GM18499 (cell line): ENCODE results near the gene RASGRP3.
"Not testable (repeated sequence)": the region's sequence is repeated elsewhere in the genome, so short reads cannot be mapped to it uniquely, and the experiment has no call there.

Experiments
- ATAC-seq: cut with Tn5 transposase; IDR thresholded peaks from one replicate; pipeline ENCODE4 v1.9.1; 2021; ENCODE audit warnings: moderate number of reproducible peaks; ENCODE audit not compliant: insufficient read depth, unreplicated experiment

RASGRP3 gene

DNA sequence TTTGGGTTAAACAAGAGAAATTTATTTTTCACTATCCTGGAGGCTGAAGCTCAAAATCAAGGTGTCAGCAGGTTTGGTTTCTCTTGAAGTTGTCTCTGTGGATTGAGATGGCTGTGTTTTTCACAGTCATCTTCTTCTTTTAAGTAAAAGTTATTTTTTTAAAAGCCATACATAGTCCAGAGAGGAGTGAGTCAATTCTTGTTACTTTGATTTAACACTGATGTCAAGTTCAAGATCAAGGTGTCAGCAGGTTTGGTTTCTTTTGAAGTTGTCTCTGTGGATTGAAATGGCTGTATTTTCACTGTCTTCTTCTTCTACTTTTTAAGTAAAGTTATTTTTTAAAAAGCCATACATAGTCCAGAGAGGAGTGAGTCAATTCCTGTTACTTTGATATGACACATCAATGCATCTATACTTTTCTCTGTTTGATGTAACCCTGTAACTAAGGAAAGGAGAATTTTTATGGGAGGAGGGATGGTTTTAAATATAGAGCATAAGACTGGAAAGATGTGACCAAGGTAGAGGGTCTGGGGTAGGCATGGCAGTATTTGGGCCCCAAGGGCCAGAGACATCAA is 22.5 kb upstream of the RASGRP3 start:
- ATAC-seq, result no peak

- no peak for ATAC-seq
Measured at GRCh38 chr2:33457556-33458247, 18.7 kb upstream of the RASGRP3 start.

DNA sequence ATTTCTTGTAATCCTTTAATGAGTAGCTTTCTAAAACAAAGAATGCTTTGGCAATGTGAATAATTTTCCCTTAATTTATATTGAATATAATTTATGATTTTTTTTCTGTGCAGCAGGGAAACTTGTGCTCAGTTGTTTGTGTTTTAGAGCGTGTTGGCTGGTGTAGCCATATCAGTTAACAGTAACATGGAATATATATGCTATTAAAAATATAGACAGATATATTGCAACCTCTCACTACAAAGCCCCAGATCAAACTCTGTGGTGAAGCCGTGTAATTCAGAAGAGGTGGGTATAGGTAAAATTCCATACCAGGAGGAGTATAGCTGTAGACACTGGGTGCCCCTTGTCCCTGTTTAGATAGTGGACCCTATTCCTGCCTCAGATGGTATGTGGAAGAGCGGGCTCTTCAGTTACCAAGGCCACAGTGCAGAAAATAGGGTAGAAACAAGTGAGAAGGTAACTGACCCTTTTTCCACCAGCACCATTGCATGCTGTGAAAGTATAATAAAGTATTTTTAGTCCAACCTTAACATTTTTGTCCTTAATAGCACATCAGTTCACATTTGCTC is 18.1 kb upstream of the RASGRP3 start:
- ATAC-seq, result no peak

GRCh38 chr2:33459745-33460144 is 16.7 kb upstream of the RASGRP3 start:
- no peak for ATAC-seq

- ATAC-seq, result not testable (repeated sequence)
Measured at GRCh38 chr2:33462512-33462911, 13.9 kb upstream of the RASGRP3 start.

- ATAC-seq, result no peak
Measured at GRCh38 chr2:33467413-33467812, 9.0 kb upstream of the RASGRP3 start.

- no peak for ATAC-seq
Measured at GRCh38 chr2:33469238-33469637, 7.2 kb upstream of the RASGRP3 start.

GRCh38 chr2:33475224-33476130 is 972 bp upstream of the RASGRP3 start:
- peak; percentile 42 for ATAC-seq

DNA sequence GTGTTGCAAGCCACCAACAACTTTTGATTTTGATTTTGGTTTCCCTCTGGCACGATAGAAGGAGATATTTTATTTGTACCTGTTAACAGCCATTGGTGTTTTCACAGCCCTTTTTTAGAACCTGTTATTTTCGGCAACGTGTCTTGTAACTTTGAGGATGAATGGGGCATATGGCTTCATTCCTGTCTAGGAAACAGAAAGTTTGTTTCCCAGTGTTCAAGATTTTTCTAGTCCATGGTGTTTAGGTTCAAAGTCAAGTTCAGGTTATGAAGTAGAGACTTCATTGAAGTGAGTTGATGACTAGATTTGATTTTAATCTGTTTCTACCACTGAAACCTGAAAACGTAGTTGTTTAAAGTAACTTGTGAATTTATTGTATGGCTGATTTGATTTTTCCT is 343 bp downstream of the RASGRP3 start:
- no peak for ATAC-seq

GRCh38 chr2:33477473-33478468 is 1.3 kb downstream of the RASGRP3 start:
- ATAC-seq, result no peak

- no peak for ATAC-seq
Measured at GRCh38 chr2:33478968-33479731, 2.7 kb downstream of the RASGRP3 start.

DNA sequence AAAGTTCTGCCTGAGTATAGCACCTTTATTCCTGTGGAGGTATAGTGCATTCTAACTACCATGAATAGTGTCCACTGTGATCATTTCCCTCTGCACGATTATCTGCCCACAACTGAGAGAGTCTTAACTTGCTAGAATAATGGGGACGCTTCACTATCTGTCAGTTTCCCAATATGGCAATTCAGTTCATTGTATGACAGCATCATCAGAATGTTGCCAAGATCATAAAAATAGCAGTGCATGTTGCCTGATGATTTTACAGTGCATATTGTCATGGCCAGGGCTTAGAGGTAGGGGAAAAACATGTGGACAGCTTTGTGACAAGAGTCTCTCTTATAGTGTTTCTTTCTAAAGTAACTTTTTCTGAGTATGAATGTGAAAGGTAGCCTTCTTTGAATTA is 6.1 kb downstream of the RASGRP3 start:
- ATAC-seq, result no peak

- peak; percentile 21 for ATAC-seq
Measured at GRCh38 chr2:33484042-33484621, 7.7 kb downstream of the RASGRP3 start.

DNA sequence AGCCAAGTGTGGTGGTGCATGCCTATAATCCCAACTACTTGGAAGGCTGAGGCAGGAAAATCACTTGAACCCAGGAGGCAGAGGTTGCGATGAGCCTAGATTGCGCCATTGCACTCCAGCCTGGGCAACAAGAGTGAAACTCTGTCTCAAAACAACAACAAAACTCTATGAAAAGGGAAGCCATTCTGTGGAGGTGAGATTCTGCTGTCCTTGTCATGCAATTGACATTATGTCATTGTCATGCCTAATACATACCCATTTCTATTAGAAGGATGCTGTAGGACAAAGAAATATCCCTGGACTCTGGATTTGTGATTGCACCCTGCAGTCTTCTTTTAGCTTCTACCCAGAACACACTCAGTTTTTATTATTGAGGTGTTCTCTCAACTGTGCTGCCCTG is 8.6 kb downstream of the RASGRP3 start:
- ATAC-seq, result no peak

DNA sequence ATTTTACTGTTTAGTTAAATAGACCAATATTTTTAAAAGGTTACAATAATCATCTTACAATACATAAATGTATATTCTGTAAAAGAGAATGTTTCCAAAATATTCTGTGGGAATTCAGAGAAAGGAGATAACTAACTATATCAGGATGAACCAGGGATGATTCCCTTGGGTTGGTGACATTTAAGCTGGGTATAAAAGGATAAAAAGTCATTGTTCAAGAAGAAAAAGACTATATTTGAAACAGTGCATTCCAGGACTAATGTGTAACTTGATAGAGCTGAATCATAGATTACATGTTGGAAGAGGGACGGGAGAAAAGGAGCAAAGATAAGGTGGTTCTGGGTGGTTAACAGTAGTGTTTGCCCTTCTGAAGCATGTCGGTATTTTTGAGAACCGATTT is 10.1 kb downstream of the RASGRP3 start:
- ATAC-seq, result no peak

GRCh38 chr2:33488178-33488690 is 11.8 kb downstream of the RASGRP3 start:
- no peak for ATAC-seq

GRCh38 chr2:33488715-33489540 is 12.5 kb downstream of the RASGRP3 start:
- ATAC-seq, result peak; percentile 37
